Ovary (tissue), 9 donors: ENCODE results near the gene AP1B1. TPM values are rescaled to one million over a fixed set of nuclear protein-coding genes. Genes with fewer than 3 reads are reported as not detected.

Experiments
- DNase-seq, 5 donors: peaks; one replicate each; pipeline ENCODE4 v3.0.0-alpha.2; 2019 to 2020
- H3K27ac ChIP-seq, 2 donors: fragments of 200-600 bp; one replicate each; pipeline versions ENCODE4 v1.5.1 to v1.8.0; 2019 to 2022
- H3K27me3 ChIP-seq: fragments of 200-600 bp; one replicate; pipeline ENCODE4 v1.8.0; 2022
- H3K36me3 ChIP-seq: fragments of 200-600 bp; sonication (generic); one replicate; pipeline ENCODE4 v1.5.1; 2019
- H3K4me1 ChIP-seq: one replicate; pipeline ENCODE4 v1.8.1; 2013; ENCODE audit warnings: mild to moderate bottlenecking, moderate library complexity; ENCODE audit not compliant: insufficient read depth
- H3K4me3 ChIP-seq: fragments of 200-600 bp; sonication (generic); one replicate; pipeline ENCODE4 v1.5.1; 2017
- H3K9me3 ChIP-seq, 2 donors: fragments of 200-600 bp in 1 of 2; sonication (generic) in 1 of 2; one replicate each; pipeline versions ENCODE4 v1.5.1 to v1.8.1; 2013 to 2019; ENCODE audit warnings: mild to moderate bottlenecking in 1 of 2, moderate library complexity in 1 of 2
- EP300 ChIP-seq: sonication (generic); formaldehyde crosslinking; IDR thresholded peaks from one replicate; pipeline ENCODE4 v1.6.1; 2017; ENCODE audit warnings: antibody characterized with exemption
- POLR2A ChIP-seq: fragments of 450-650 bp; IDR thresholded peaks from one replicate; pipeline ENCODE4 v1.6.1; 2017; ENCODE audit warnings: antibody characterized with exemption, mild to moderate bottlenecking, moderate library complexity
- WGBS, 3 donors: extraction: QIAGEN DNeasy Blood & Tissue Kit in 1 of 3; methylation state at CpG; one replicate each; pipeline versions ENCODE4 v1.1.5 to v1.1.7; 2013 to 2017; 5-methylcytosine and 5-hydroxymethylcytosine counted together
- intact Hi-C, 4 donors: fragments of 100-400 bp; cut with DNase I; formaldehyde crosslinking; loops; one replicate each; pipeline versions ENCODE4 v1.11.0 to v1.15.1; 2022 to 2023
- polyA plus RNA-seq, 2 donors: library from polyadenylated mRNA; stranded (reverse); fragments of 200-250 nt in 1 of 2; fragments of 350-450 nt in 1 of 2; fragmentation: Illumina TruSeq in 1 of 2; extraction: RNeasy Lipid Tissue Mini Kit (QIAGEN cat#74804) in 1 of 2; gene quantifications; one replicate each; pipeline ENCODE4 v1.2.3, GENCODE V29; 2013 to 2014
- total RNA-seq, 7 donors: library from RNA; depleted of rRNA in 2 of 7; stranded (reverse); fragments of >200 nt in 2 of 7; fragmentation: NEBNext Ultra II Directional in 3 of 7; extraction: Animal tissue kit (Norgen Biotek cat#: 25700) in 3 of 7; gene quantifications; one replicate each; pipeline versions ENCODE4 v1.1.0 to v1.2.4, GENCODE V29; 2016 to 2023
- TF ChIP-seq, protein P1 (sequence below), 3 donors: fragments of 450-650 bp in 2 of 3; fragments of 200-600 bp in 1 of 3; IDR thresholded peaks; one replicate each; pipeline versions ENCODE4 v1.5.1 to v1.8.0; 2016 to 2022; ENCODE audit warnings: antibody characterized with exemption in 3 of 3, mild to moderate bottlenecking in 1 of 3
- donor health status: DM: no; HTN: no; CAD: no; lungs with moderate emphysema.
- donor health status: DM: no; HTN: no; CAD: no.
- donor health status: Bipolar disorder and iron deficiency.
- donor health status: DM: yes; HTN: yes; CAD: no.
- donor health status: DM: no; HTN: no; CAD: no.
- donor health status: DM: yes; HTN: yes; CAD: no.

AP1B1 gene
- total and polyA plus RNA-seq, 9 donors, result 17.7 to 54.0 (median 36.8) TPM

DNA sequence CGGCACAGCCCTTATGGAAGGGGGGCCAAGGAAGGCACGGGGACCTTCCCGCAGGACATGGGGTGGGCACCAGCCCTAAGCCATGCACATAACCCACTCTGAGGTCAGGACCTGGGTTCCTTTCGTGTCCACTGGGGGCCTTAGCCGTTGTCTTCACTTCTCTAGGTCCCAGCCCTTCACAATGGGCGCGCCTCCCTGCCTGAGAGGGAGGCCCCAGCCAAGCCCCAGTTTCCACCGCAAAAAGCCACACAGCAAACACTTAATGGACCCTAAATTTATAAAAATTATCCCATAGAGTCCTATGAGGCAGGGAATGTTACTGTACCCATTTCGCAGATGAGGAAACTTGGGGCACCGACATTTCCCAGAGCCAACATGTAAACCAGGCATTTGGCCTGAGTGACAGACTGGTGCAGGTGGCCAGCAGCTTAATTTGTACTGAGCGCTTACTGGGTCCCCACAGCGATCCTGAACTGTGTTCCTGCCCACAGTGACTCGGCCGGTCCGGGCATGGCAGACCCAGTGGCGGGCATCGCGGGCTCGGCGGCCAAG lies 80.7 kb downstream of the AP1B1 start:
- TF ChIP-seq, protein P1, sequence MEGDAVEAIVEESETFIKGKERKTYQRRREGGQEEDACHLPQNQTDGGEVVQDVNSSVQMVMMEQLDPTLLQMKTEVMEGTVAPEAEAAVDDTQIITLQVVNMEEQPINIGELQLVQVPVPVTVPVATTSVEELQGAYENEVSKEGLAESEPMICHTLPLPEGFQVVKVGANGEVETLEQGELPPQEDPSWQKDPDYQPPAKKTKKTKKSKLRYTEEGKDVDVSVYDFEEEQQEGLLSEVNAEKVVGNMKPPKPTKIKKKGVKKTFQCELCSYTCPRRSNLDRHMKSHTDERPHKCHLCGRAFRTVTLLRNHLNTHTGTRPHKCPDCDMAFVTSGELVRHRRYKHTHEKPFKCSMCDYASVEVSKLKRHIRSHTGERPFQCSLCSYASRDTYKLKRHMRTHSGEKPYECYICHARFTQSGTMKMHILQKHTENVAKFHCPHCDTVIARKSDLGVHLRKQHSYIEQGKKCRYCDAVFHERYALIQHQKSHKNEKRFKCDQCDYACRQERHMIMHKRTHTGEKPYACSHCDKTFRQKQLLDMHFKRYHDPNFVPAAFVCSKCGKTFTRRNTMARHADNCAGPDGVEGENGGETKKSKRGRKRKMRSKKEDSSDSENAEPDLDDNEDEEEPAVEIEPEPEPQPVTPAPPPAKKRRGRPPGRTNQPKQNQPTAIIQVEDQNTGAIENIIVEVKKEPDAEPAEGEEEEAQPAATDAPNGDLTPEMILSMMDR (IDR thresholded peaks at IDR 0.05), result no peak
- TF ChIP-seq POLR2A, result no peak
- no peak for TF ChIP-seq EP300
- Histone ChIP-seq H3K27me3 (no peaks in the 10 kb centered on the region), H3K36me3 (no peaks in the 10 kb centered on the region), H3K9me3 (no peaks in the 10 kb centered on the region), H3K4me3 (peak overlapping the region; percentile 80), H3K4me1 (peaks cover 19% of the 10 kb centered on the region), H3K27ac (peak overlapping the region; percentile 46 to 75)
- intact Hi-C loops, result no loop called here
- peak in 1 of 5 donors; percentile 37 for DNase-seq
- WGBS, 3 donors, result 65 to 70% (median 69%) methylated on average over 19 to 20 of the region's 20 CpGs

GRCh38 chr22:29306835-29307595 lies 81.4 kb downstream of the AP1B1 start:
- DNase-seq, result peak; percentile 78 to 89 (median 83)
- intact Hi-C loops, result no loop called here
- Histone ChIP-seq H3K27ac (peak overlapping the region; percentile 46 to 75), H3K27me3 (no peaks in the 10 kb centered on the region), H3K4me3 (peak overlapping the region; percentile 80), H3K9me3 (no peaks in the 10 kb centered on the region), H3K36me3 (no peaks in the 10 kb centered on the region), H3K4me1 (peaks cover 21% of the 10 kb centered on the region)
- 2% methylated on average over 42 to 83 of the region's 83 CpGs for WGBS, 3 donors
- TF ChIP-seq, protein P1 (IDR thresholded peaks at IDR 0.05), result no peak
- TF ChIP-seq POLR2A, result peak; percentile 43

DNA sequence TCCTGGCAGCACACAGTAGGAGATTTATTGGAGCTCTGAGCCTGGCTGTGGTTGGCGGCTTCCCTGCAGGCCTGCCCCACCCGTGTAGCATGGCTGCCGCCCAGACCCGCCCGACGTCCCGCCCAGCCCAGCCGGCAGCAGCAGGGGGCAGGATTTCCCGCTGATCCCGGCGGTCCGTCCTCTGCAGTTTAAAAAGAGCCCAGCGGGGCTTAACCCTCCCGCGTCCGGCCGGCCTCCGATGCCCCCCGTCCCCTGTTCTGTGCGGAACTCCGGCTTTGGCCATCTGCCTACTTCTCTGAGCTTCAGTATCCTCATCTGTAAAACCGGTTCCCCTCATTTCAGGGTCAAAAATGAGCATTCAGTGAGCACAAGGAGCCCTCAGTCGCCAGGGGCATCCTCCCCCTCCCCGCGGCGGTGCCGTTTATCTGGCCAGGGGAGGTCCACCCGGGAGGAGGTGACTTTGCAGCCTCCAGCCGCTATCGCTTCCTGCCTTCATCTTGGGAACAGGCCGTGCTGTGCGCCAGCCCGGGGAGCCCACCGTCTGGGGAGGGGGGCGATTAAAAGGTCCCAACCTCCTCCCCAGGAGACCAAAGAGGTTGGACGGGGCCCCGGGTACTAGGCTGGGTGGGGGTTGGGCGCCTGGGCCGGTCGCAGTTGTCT lies 82.1 kb downstream of the AP1B1 start, which contains the start of gene GAS2L1:
Gene GAS2L1 (plus strand): TSS at position 476 of the 660 bp plus-strand sequence. CDS start 1,456 bp downstream, outside the sequence.
- intact Hi-C loops, result no loop called here
- Histone ChIP-seq H3K27me3 (no peaks in the 10 kb centered on the region), H3K27ac (peak within 1 kb of the TSS; percentile 46 to 75), H3K9me3 (no peaks in the 10 kb centered on the region), H3K36me3 (no peaks in the 10 kb centered on the region), H3K4me3 (peak within 1 kb of the TSS; percentile 80), H3K4me1 (peaks cover 17% of the 10 kb centered on the region)
- DNase-seq, result peak; percentile 78 to 90 (median 84)
- WGBS, 3 donors, result 0 to 1% (median 1%) methylated on average over 36 to 40 of the region's 40 CpGs
- TF ChIP-seq POLR2A, result peak; percentile 11
- TF ChIP-seq EP300, result no peak
- TF ChIP-seq, protein P1 (IDR thresholded peaks at IDR 0.05), result peak; percentile 39 to 70 (median 59)

- intact Hi-C loops, result no loop called here
- H3K4me3 ChIP-seq, result no peak overlapping the region
- TF ChIP-seq EP300 (no peak), POLR2A (no peak)
- TF ChIP-seq, protein P1 (IDR thresholded peaks at IDR 0.05), result no peak
- H3K9me3 ChIP-seq, result no peaks in the 10 kb centered on the region
- H3K4me1 ChIP-seq, result peaks cover 14% of the 10 kb centered on the region
- no peak for DNase-seq
- no peaks in the 10 kb centered on the region for H3K27me3 ChIP-seq
- H3K36me3 ChIP-seq, result no peaks in the 10 kb centered on the region
- 45 to 48% (median 47%) methylated on average over 7 of the region's 7 CpGs for WGBS, 3 donors
- H3K27ac ChIP-seq, result peak overlapping the region in 1 of 2 donors; percentile 46
These were observed 82.6 kb downstream of the AP1B1 start for GRCh38 chr22:29305836-29306174.
